HEK293 (cell line): Measurements from ENCODE around the gene KCP.

Source experiments
- CTCF ChIP-seq: fragments of 450-650 bp; formaldehyde crosslinking; IDR thresholded peaks from 2 replicates; pipeline ENCODE4 v1.5.1; 2016; ENCODE audit warnings: missing biosample characterization, missing genetic modification characterization
- MZF1 ChIP-seq: fragments of 450-650 bp; formaldehyde crosslinking; IDR thresholded peaks from 2 replicates; pipeline ENCODE4 v1.5.1; 2017; ENCODE audit warnings: missing biosample characterization, missing genetic modification characterization, borderline replicate concordance
- PATZ1 ChIP-seq: fragments of 450-650 bp; formaldehyde crosslinking; IDR thresholded peaks from 2 replicates; pipeline ENCODE4 v1.5.1; 2016; ENCODE audit warnings: missing biosample characterization, missing genetic modification characterization
- SALL2 ChIP-seq: fragments of 450-650 bp; formaldehyde crosslinking; IDR thresholded peaks from 2 replicates; pipeline ENCODE4 v1.5.0; 2017; ENCODE audit warnings: missing biosample characterization, mild to moderate bottlenecking, missing genetic modification characterization, borderline replicate concordance
- YY2 ChIP-seq: fragments of 450-650 bp; formaldehyde crosslinking; IDR thresholded peaks from 2 replicates; pipeline ENCODE4 v1.5.1; 2016; ENCODE audit warnings: missing biosample characterization, missing genetic modification characterization
- ZBTB8A ChIP-seq: fragments of 450-650 bp; formaldehyde crosslinking; IDR thresholded peaks from 2 replicates; pipeline ENCODE4 v1.5.1; 2016; ENCODE audit warnings: missing biosample characterization, missing genetic modification characterization
- ZNF140 ChIP-seq: fragments of 450-650 bp; formaldehyde crosslinking; IDR thresholded peaks from 2 replicates; pipeline ENCODE4 v1.5.1; 2016; ENCODE audit warnings: missing biosample characterization, missing genetic modification characterization
- ZNF174 ChIP-seq: fragments of 450-650 bp; formaldehyde crosslinking; IDR thresholded peaks from 2 replicates; pipeline ENCODE4 v1.5.0; 2017; ENCODE audit warnings: missing biosample characterization, mild to moderate bottlenecking, missing genetic modification characterization
- ZNF184 ChIP-seq: fragments of 450-650 bp; IDR thresholded peaks from 2 replicates; pipeline ENCODE4 v1.5.1; 2018; ENCODE audit warnings: missing biosample characterization, mild to moderate bottlenecking, missing genetic modification characterization
- ZNF311 ChIP-seq: fragments of 450-650 bp; formaldehyde crosslinking; IDR thresholded peaks from 2 replicates; pipeline ENCODE4 v1.5.1; 2017; ENCODE audit warnings: missing biosample characterization, missing genetic modification characterization, borderline replicate concordance
- ZNF362 ChIP-seq: fragments of 450-650 bp; formaldehyde crosslinking; IDR thresholded peaks from 2 replicates; pipeline ENCODE4 v1.5.1; 2016; ENCODE audit warnings: missing biosample characterization, missing genetic modification characterization
- ZNF510 ChIP-seq: fragments of 450-650 bp; formaldehyde crosslinking; IDR thresholded peaks from 2 replicates; pipeline ENCODE4 v1.5.1; 2018; ENCODE audit warnings: mild to moderate bottlenecking, missing genetic modification characterization, missing biosample characterization; ENCODE audit not compliant: insufficient replicate concordance
- ZNF621 ChIP-seq: fragments of 450-650 bp; formaldehyde crosslinking; IDR thresholded peaks from 2 replicates; pipeline ENCODE4 v1.5.1; 2017; ENCODE audit warnings: missing biosample characterization, missing genetic modification characterization
- ZNF639 ChIP-seq: fragments of 450-650 bp; formaldehyde crosslinking; IDR thresholded peaks from 2 replicates; pipeline ENCODE4 v1.5.1; 2016; ENCODE audit warnings: missing biosample characterization, missing genetic modification characterization

- no peak for TF ChIP-seq ZNF174 (tag by site-specific recombination)
- TF ChIP-seq ZNF362, result no peak
- TF ChIP-seq SALL2 (tag by site-specific recombination), result no peak
- TF ChIP-seq CTCF (tag by site-specific recombination), result no peak
- TF ChIP-seq YY2 (tag by site-specific recombination), result no peak
- no peak for TF ChIP-seq ZNF311 (tag by site-specific recombination)
- TF ChIP-seq ZNF621 (tag by site-specific recombination), result no peak
- no peak for TF ChIP-seq ZNF140 (tag by site-specific recombination)
- TF ChIP-seq ZNF184, result no peak
- no peak for TF ChIP-seq ZNF639 (tag by site-specific recombination)
- no peak for TF ChIP-seq PATZ1
- TF ChIP-seq ZNF510 (tag by site-specific recombination), result no peak
- TF ChIP-seq ZBTB8A (tag by site-specific recombination), result no peak
- TF ChIP-seq MZF1 (tag by site-specific recombination), result no peak
These were observed 21.8 kb downstream of the KCP start for GRCh38 chr7:128888756-128889095.
